Karpas-422 (cell line): ENCODE measurements around the gene URM1. TPM values are rescaled to one million over a fixed set of nuclear protein-coding genes. Genes with fewer than 3 reads are reported as not detected.

Source experiments
- DNase-seq: peaks from one replicate; pipeline ENCODE4 v3.0.0-alpha.2; 2015
- H2AFZ ChIP-seq: fragments of 200-600 bp; sonication (generic); 2 replicates; pipeline ENCODE4 v1.6.1; 2014; ENCODE audit warnings: antibody characterized with exemption, low read length, mixed read lengths
- H3K27ac ChIP-seq: fragments of 200-600 bp; sonication (generic); 2 replicates; pipeline ENCODE4 v1.5.1; 2014; ENCODE audit warnings: mild to moderate bottlenecking, low read length, moderate library complexity
- H3K27me3 ChIP-seq: fragments of 200-600 bp; sonication (generic); 2 replicates; pipeline ENCODE4 v1.6.1; 2014; ENCODE audit warnings: low read length, mixed read lengths
- H3K36me3 ChIP-seq: fragments of 200-600 bp; sonication (generic); 2 replicates; pipeline ENCODE4 v1.6.1; 2014; ENCODE audit warnings: low read length, mixed read lengths; ENCODE audit not compliant: insufficient read depth
- H3K4me1 ChIP-seq: fragments of 200-600 bp; sonication (generic); 2 replicates; pipeline ENCODE4 v1.6.1; 2014; ENCODE audit warnings: mild to moderate bottlenecking, low read length, mixed read lengths
- H3K4me2 ChIP-seq: fragments of 200-600 bp; sonication (generic); 2 replicates; pipeline ENCODE4 v1.6.1; 2014; ENCODE audit warnings: low read length, low read depth, mild to moderate bottlenecking; ENCODE audit not compliant: poor library complexity, severe bottlenecking
- H3K4me3 ChIP-seq: fragments of 200-600 bp; sonication (generic); 2 replicates; pipeline ENCODE4 v1.5.1; 2014; ENCODE audit warnings: mild to moderate bottlenecking, antibody characterized with exemption, low read length, mixed read lengths
- H3K79me2 ChIP-seq: fragments of 200-600 bp; sonication (generic); 2 replicates; pipeline ENCODE4 v1.6.1; 2014; ENCODE audit warnings: mild to moderate bottlenecking, low read length, mixed read lengths
- H3K9ac ChIP-seq: fragments of 200-600 bp; sonication (generic); 2 replicates; pipeline ENCODE4 v1.6.0; 2014; ENCODE audit warnings: low read length
- H3K9me2 ChIP-seq: fragments of 200-600 bp; sonication (generic), shearing (Covaris generic); replicated peaks from 2 replicates; pipeline ENCODE4 v1.6.0; 2014; ENCODE audit warnings: mild to moderate bottlenecking, low read length, moderate library complexity; ENCODE audit not compliant: insufficient read depth
- H3K9me3 ChIP-seq: fragments of 300-700, 200-600 bp; sonication (generic); 2 replicates; pipeline ENCODE4 v1.6.1; 2014; ENCODE audit warnings: low read length, mixed read lengths
- H4K20me1 ChIP-seq: fragments of 200-600 bp; sonication (generic); 2 replicates; pipeline ENCODE4 v1.6.1; 2014; ENCODE audit warnings: mild to moderate bottlenecking, antibody characterized with exemption, low read length, low read depth; ENCODE audit not compliant: insufficient read depth
- total RNA-seq: library from RNA; depleted of rRNA; stranded (reverse); fragments of >200 nt; shearing (Covaris generic); gene quantifications from 2 replicates; pipeline ENCODE4 v1.2.3, GENCODE V29; 2014; ENCODE audit warnings: low replicate concordance; rRNA removed

URM1 gene
- total RNA-seq, result 22.7 and 33.4 TPM in 2 replicates

- Histone ChIP-seq H3K9ac (peak within 1 kb of the TSS; percentile 78), H3K4me1 (peaks cover 14% of the 10 kb centered on the region), H4K20me1 (peaks cover 3% of the 10 kb centered on the region; the same call in 1 of the 2 replicates), H3K27ac (peak within 1 kb of the TSS; percentile 29; the same call in 1 of the 2 replicates), H3K36me3 (peaks cover 9% of the 10 kb centered on the region; the same call in 1 of the 2 replicates), H3K4me2 (peak within 1 kb of the TSS; percentile 87), H3K79me2 (peaks cover 46% of the 10 kb centered on the region), H2AFZ (peak within 1 kb of the TSS; percentile 66), H3K9me2 (no peaks in the 10 kb centered on the region), H3K27me3 (no peaks in the 10 kb centered on the region), H3K9me3 (no peaks in the 10 kb centered on the region), H3K4me3 (peak within 1 kb of the TSS; percentile 75)
- peak; percentile 99 for DNase-seq
Observed at GRCh38 chr9:128370752-128371629, at the start of gene URM1. Gene URM1 (plus strand): TSS chr9:128371374. CDS start chr9:128371381, 7 bp downstream.

GRCh38 chr9:128321879-128322403 is 49.2 kb upstream of the URM1 start:
- Histone ChIP-seq H4K20me1 (no peaks in the 10 kb centered on the region), H3K9me3 (no peaks in the 10 kb centered on the region), H3K36me3 (peaks cover 2% of the 10 kb centered on the region; the same call in 1 of the 2 replicates), H3K27me3 (no peaks in the 10 kb centered on the region), H3K4me1 (peaks cover 21% of the 10 kb centered on the region), H3K4me2 (peak overlapping the region; percentile 92), H3K9ac (peak overlapping the region; percentile 88), H2AFZ (peak overlapping the region; percentile 94), H3K9me2 (no peaks in the 10 kb centered on the region), H3K27ac (no peak overlapping the region), H3K4me3 (peak overlapping the region; percentile 85), H3K79me2 (peaks cover 43% of the 10 kb centered on the region)
- no peak for DNase-seq

- Histone ChIP-seq H3K4me2 (peak within 1 kb of the TSS; percentile 92), H3K4me1 (peaks cover 21% of the 10 kb centered on the region), H3K27ac (peak within 1 kb of the TSS; percentile 85), H2AFZ (peak within 1 kb of the TSS; percentile 94), H3K9ac (peak within 1 kb of the TSS; percentile 88), H3K9me2 (no peaks in the 10 kb centered on the region), H3K4me3 (peak within 1 kb of the TSS; percentile 85), H3K27me3 (no peaks in the 10 kb centered on the region), H4K20me1 (no peaks in the 10 kb centered on the region), H3K36me3 (peaks cover 2% of the 10 kb centered on the region; the same call in 1 of the 2 replicates), H3K79me2 (peaks cover 43% of the 10 kb centered on the region), H3K9me3 (no peaks in the 10 kb centered on the region)
- DNase-seq, result peak; percentile 98
Observed at GRCh38 chr9:128322404-128323211, 48.6 kb upstream of the URM1 start, which contains the start of the genes COQ4 and TRUB2. Gene COQ4 (plus strand): TSS chr9:128322839. CDS start chr9:128322859, 20 bp downstream. Gene TRUB2 (minus strand): TSS chr9:128322447. CDS start chr9:128322408, 39 bp downstream.

GRCh38 chr9:128323212-128323730 is 47.9 kb upstream of the URM1 start:
- Histone ChIP-seq H3K36me3 (peaks cover 2% of the 10 kb centered on the region; the same call in 1 of the 2 replicates), H3K4me3 (peak overlapping the region; percentile 85), H3K9me2 (no peaks in the 10 kb centered on the region), H3K4me2 (peak overlapping the region; percentile 92), H3K9me3 (no peaks in the 10 kb centered on the region), H3K27me3 (no peaks in the 10 kb centered on the region), H2AFZ (peak overlapping the region; percentile 94), H3K79me2 (peaks cover 43% of the 10 kb centered on the region), H4K20me1 (no peaks in the 10 kb centered on the region), H3K4me1 (peaks cover 21% of the 10 kb centered on the region), H3K27ac (peak overlapping the region; percentile 85), H3K9ac (peak overlapping the region; percentile 88)
- no peak for DNase-seq

- no peaks in the 10 kb centered on the region for H3K9me3 ChIP-seq
- no peak overlapping the region for H3K27ac ChIP-seq
- no peaks in the 10 kb centered on the region for H4K20me1 ChIP-seq
- no peak overlapping the region for H2AFZ ChIP-seq
- H3K36me3 ChIP-seq, result peaks cover 2% of the 10 kb centered on the region; the same call in 1 of the 2 replicates
- H3K4me1 ChIP-seq, result peaks cover 21% of the 10 kb centered on the region
- H3K4me2 ChIP-seq, result peak overlapping the region; percentile 92
- H3K27me3 ChIP-seq, result no peaks in the 10 kb centered on the region
- peak overlapping the region; percentile 85 for H3K4me3 ChIP-seq
- no peaks in the 10 kb centered on the region for H3K9me2 ChIP-seq
- peak overlapping the region; percentile 88 for H3K9ac ChIP-seq
- peaks cover 43% of the 10 kb centered on the region for H3K79me2 ChIP-seq
- no peak for DNase-seq
Observed at GRCh38 chr9:128323791-128324190, 47.4 kb upstream of the URM1 start.

- DNase-seq, result no peak
- Histone ChIP-seq H2AFZ (no peak overlapping the region), H3K9ac (peak overlapping the region; percentile 88), H3K27me3 (no peaks in the 10 kb centered on the region), H3K27ac (no peak overlapping the region), H3K4me1 (peaks cover 21% of the 10 kb centered on the region), H3K9me3 (no peaks in the 10 kb centered on the region), H4K20me1 (no peaks in the 10 kb centered on the region), H3K36me3 (peaks cover 2% of the 10 kb centered on the region; the same call in 1 of the 2 replicates), H3K4me3 (peak overlapping the region; percentile 85), H3K79me2 (peaks cover 43% of the 10 kb centered on the region), H3K4me2 (peak overlapping the region; percentile 92), H3K9me2 (no peaks in the 10 kb centered on the region)
Observed at GRCh38 chr9:128324401-128324800, 46.8 kb upstream of the URM1 start.

- no peak for DNase-seq
- no peak overlapping the region for H3K9ac ChIP-seq
Observed at GRCh38 chr9:128325629-128326028, 45.5 kb upstream of the URM1 start.

More at GRCh38 chr9:128325629-128326028, 45.5 kb upstream of the URM1 start:
- no peak overlapping the region for H3K4me3 ChIP-seq
- H3K27me3 ChIP-seq, result no peaks in the 10 kb centered on the region
- H3K9me2 ChIP-seq, result no peaks in the 10 kb centered on the region
- peaks cover 2% of the 10 kb centered on the region; the same call in 1 of the 2 replicates for H3K36me3 ChIP-seq
- no peaks in the 10 kb centered on the region for H4K20me1 ChIP-seq
- H3K27ac ChIP-seq, result no peak overlapping the region
- no peak overlapping the region for H2AFZ ChIP-seq
- H3K79me2 ChIP-seq, result peaks cover 43% of the 10 kb centered on the region
- no peaks in the 10 kb centered on the region for H3K9me3 ChIP-seq
- no peak overlapping the region for H3K4me2 ChIP-seq
- peaks cover 21% of the 10 kb centered on the region for H3K4me1 ChIP-seq
